Endothelial cell of umbilical vein (primary cell): ENCODE measurements around the gene CNGB1. TPM values are rescaled to one million over a fixed set of nuclear protein-coding genes. Genes with fewer than 3 reads are reported as not detected.

Source experiments
- BruUV-seq: library from RNA; stranded (reverse); fragments of 400-500 nt; replicated peaks from 2 replicates; lab custom pipeline; 2021; lab: Mats Ljungman, UMichigan
- CTCF ChIA-PET: fragments of 300-600, 350-600 bp; sonication (Branson Sonifier 250); formaldehyde crosslinking; loops from one replicate; lab custom pipeline; 2021; ENCODE audit warnings: antibody characterized with exemption, inconsistent platforms; lab: Charles Lee
- POLR2A ChIA-PET: fragments of 300-600, 350-600 bp; sonication (Branson Sonifier 250); formaldehyde crosslinking; loops from one replicate; lab custom pipeline; 2021; ENCODE audit warnings: antibody characterized with exemption, inconsistent platforms; lab: Charles Lee
- DNase-seq: peaks from one replicate; pipeline ENCODE4 v3.0.0-alpha.2; 2011; ENCODE audit warnings: low read depth, low spot score
- FAIRE-seq: peaks from 2 replicates; lab custom pipeline; 2011; peaks lifted over from hg19 to GRCh38; lab: Jason Lieb, UNC
- H2AFZ ChIP-seq: 2 replicates; pipeline ENCODE4 v1.6.0; 2012; ENCODE audit warnings: low read depth, low read length, control low read depth, inconsistent platforms
- H3K27ac ChIP-seq: 2 replicates; pipeline ENCODE4 v1.5.1; 2011; ENCODE audit warnings: low read depth, mild to moderate bottlenecking, control low read depth, low read length, moderate library complexity; ENCODE audit not compliant: insufficient read depth
- H3K27me3 ChIP-seq, 2 experiments: 2 replicates each; pipeline versions ENCODE4 v1.6.0 to v1.6.1; 2011; ENCODE audit warnings: low read length in 2 of 2, mixed read lengths in 1 of 2; ENCODE audit not compliant: control insufficient read depth in 2 of 2, insufficient read depth in 2 of 2
- H3K36me3 ChIP-seq, 2 experiments: 2 replicates in 1 of 2; 3 replicates in 1 of 2; pipeline ENCODE4 v1.5.1; 2011; ENCODE audit warnings: low read length in 2 of 2, mild to moderate bottlenecking in 1 of 2, moderate library complexity in 1 of 2; ENCODE audit not compliant: control insufficient read depth in 2 of 2, insufficient read depth in 2 of 2; ENCODE audit errors: extremely low read depth in 1 of 2
- H3K4me1 ChIP-seq: 3 replicates; pipeline ENCODE4 v1.5.1; 2011; ENCODE audit warnings: mild to moderate bottlenecking, low read length; ENCODE audit not compliant: control insufficient read depth, insufficient read depth; ENCODE audit errors: extremely low read depth
- H3K4me2 ChIP-seq: 2 replicates; pipeline ENCODE4 v1.6.1; 2011; ENCODE audit warnings: low read length, control low read depth, mixed read lengths; ENCODE audit not compliant: insufficient read depth
- H3K4me3 ChIP-seq, 3 experiments: fragments of 200-600 bp in 1 of 3; sonication (generic), shearing (Covaris generic) in 1 of 3; replicated peaks in 1 of 3; 2 replicates each; pipeline ENCODE4 v1.5.1; 2011 to 2016; ENCODE audit warnings: control low read depth in 3 of 3, low read length in 3 of 3, mild to moderate bottlenecking in 2 of 3, inconsistent platforms in 1 of 3, low read depth in 1 of 3, moderate library complexity in 1 of 3; ENCODE audit not compliant: insufficient read depth in 1 of 3
- H3K79me2 ChIP-seq: 2 replicates; pipeline ENCODE4 v1.6.0; 2012; ENCODE audit warnings: low read length, inconsistent platforms; ENCODE audit not compliant: control insufficient read depth, insufficient read depth
- H3K9ac ChIP-seq: replicated peaks from 2 replicates; pipeline ENCODE3; 2011; ENCODE audit warnings: low read length, control low read depth; ENCODE audit not compliant: insufficient read depth; ENCODE audit errors: extremely low read depth
- H3K9me1 ChIP-seq: replicated peaks from 3 replicates; pipeline ENCODE4 v1.6.0; 2011; ENCODE audit warnings: mild to moderate bottlenecking, low read length; ENCODE audit not compliant: control insufficient read depth, insufficient read depth; ENCODE audit errors: extremely low read depth
- H3K9me3 ChIP-seq: replicated peaks from 2 replicates; pipeline ENCODE4 v1.5.1; 2012; ENCODE audit warnings: low read length, inconsistent platforms; ENCODE audit not compliant: control insufficient read depth, insufficient read depth
- H4K20me1 ChIP-seq: replicated peaks from 2 replicates; pipeline ENCODE3; 2011; ENCODE audit warnings: mild to moderate bottlenecking, low read length; ENCODE audit not compliant: control insufficient read depth, insufficient read depth; ENCODE audit errors: extremely low read depth
- EZH2 ChIP-seq: IDR thresholded peaks from 2 replicates; pipeline ENCODE4 v1.6.1; 2012; ENCODE audit warnings: borderline replicate concordance, low read depth, mild to moderate bottlenecking, moderate library complexity, low read length, inconsistent platforms; ENCODE audit not compliant: severe bottlenecking
- FOS ChIP-seq: IDR thresholded peaks from 2 replicates; pipeline ENCODE4 v1.6.1; 2011; ENCODE audit warnings: mild to moderate bottlenecking, low read length, moderate library complexity, borderline replicate concordance; ENCODE audit not compliant: insufficient read depth
- GATA2 ChIP-seq: IDR thresholded peaks from 2 replicates; pipeline ENCODE4 v1.7.0; 2011; ENCODE audit warnings: low read depth, mild to moderate bottlenecking, moderate library complexity, mixed read lengths, low read length; ENCODE audit not compliant: insufficient read length, insufficient read depth
- JUN ChIP-seq: IDR thresholded peaks from 2 replicates; pipeline ENCODE4 v1.6.1; 2011; ENCODE audit warnings: borderline replicate concordance, low read depth; ENCODE audit not compliant: insufficient read length, insufficient read depth
- MYC ChIP-seq: IDR thresholded peaks from one replicate; pipeline ENCODE4 v1.6.1; 2011; ENCODE audit warnings: mild to moderate bottlenecking, low read depth, low read length
- POLR2A ChIP-seq: IDR thresholded peaks from 2 replicates; pipeline ENCODE4 v1.6.1; 2012; ENCODE audit warnings: low read depth, mild to moderate bottlenecking, control low read depth, low read length
- POLR2AphosphoS5 ChIP-seq: IDR thresholded peaks from 2 replicates; pipeline ENCODE4 v1.6.1; 2012; ENCODE audit warnings: low read depth, mild to moderate bottlenecking, control low read depth, low read length, moderate library complexity; ENCODE audit not compliant: insufficient read depth
- dilution Hi-C: fragments of 300-500 bp; cut with MboI; formaldehyde crosslinking; loops from one replicate; pipeline ENCODE4 v1.15.0; 2019; ENCODE audit warnings: low sequenced_read_pairs; ENCODE audit not compliant: extremely low pct_ligation_motif_present
- intact Hi-C: fragments of 100-400 bp; cut with micrococcal nuclease; formaldehyde crosslinking; loops from one replicate; pipeline ENCODE4 v1.10.0; 2022
- polyA plus RNA-seq, 4 experiments: library from polyadenylated mRNA; depleted of rRNA in 3 of 4; stranded (reverse) in 3 of 4; unstranded in 1 of 4; fragments of >200 nt; gene quantifications; 2 replicates each; pipeline versions ENCODE4 v1.2.1 to v1.2.3, GENCODE V29; 2011 to 2012; ENCODE audit warnings: missing spikeins in 1 of 4
- total RNA-seq: library from RNA; stranded (reverse); gene quantifications from 2 replicates; pipeline ENCODE4 v1.2.3, GENCODE V29; 2021
- TF ChIP-seq, protein P1 (sequence below), 2 donors: IDR thresholded peaks; 1 replicate in 1 of 2; 2 replicates in 1 of 2; pipeline ENCODE4 v1.5.1; 2011; ENCODE audit warnings: low read length in 2 of 2, mild to moderate bottlenecking in 2 of 2, moderate library complexity in 2 of 2, control low read depth in 1 of 2, inconsistent platforms in 1 of 2, low read depth in 1 of 2; ENCODE audit not compliant: insufficient read depth in 1 of 2; ENCODE audit errors: extremely low read depth in 1 of 2
- TF ChIP-seq, protein P2 (sequence below): IDR thresholded peaks from 2 replicates; pipeline ENCODE4 v1.6.1; 2011; ENCODE audit not compliant: insufficient read depth, insufficient read length

The CNGB1 gene
- total and polyA plus RNA-seq, 2 donors (not counting 3 experiments of a cell fraction or from before 2014, with no cell fraction given): not detected

DNA sequence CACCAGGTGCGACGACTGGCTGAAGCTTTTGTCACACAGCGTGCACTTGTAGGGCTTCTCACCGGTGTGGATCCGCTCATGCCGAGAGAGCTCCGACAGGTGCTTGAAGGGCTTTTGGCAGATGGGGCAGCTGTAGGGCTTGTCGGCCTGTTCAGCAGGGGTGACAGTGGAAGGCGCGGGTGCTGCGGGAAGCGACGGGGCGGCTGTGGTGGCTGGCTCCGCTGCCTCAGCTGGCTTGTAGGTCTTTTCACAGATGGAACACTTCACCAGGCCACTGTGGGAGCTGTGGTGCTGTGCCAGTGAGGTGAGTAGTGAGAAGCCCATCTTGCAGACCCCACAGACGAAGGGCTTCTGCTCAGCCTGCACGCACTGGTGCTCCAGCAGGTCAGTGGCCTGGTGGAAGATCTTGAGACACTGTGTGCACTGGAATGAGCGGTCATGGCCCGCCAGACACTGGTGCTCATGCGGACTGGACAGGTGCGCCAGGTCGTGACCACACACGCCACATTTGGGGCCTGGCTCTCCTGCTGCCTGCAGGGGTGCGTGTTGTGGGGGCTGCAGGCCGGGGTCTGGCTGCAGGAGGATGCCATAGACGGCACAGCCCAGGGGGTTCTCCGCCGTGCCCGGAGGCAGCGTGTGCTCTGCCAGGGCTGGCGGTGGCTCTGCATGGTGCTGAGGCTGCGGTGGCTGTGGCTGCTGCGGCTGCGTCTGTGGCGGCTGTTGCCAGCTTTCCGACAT, 26.8 kb upstream of the CNGB1 start:
- ChIA-PET CTCF (interaction anchor here (1.3 to 1.9 kb wide), 3 partner anchors 10 to 202 kb away, joined by 3 to 8 read pairs (median 3); no protein-coding TSS in a partner anchor), POLR2A (no interaction called here)
- FAIRE-seq: no peak
- Histone ChIP-seq H3K4me1 (peaks cover 23% of the 10 kb centered on the region), H3K27ac (no peak overlapping the region), H3K9me1 (no peaks in the 10 kb centered on the region), H3K9ac (no peak overlapping the region), H3K27me3 (no peaks in the 10 kb centered on the region), H4K20me1 (no peaks in the 10 kb centered on the region), H2AFZ (no peak overlapping the region), H3K36me3 (peaks cover 2 to 16% of the 10 kb centered on the region in 2 experiments), H3K4me3 (no peak overlapping the region), H3K79me2 (peaks cover 4% of the 10 kb centered on the region), H3K9me3 (no peaks in the 10 kb centered on the region), H3K4me2 (no peak overlapping the region)
- DNase-seq: no peak
- dilution Hi-C loops: no loop called here
- TF ChIP-seq MYC: no peak
- TF ChIP-seq, protein P1, sequence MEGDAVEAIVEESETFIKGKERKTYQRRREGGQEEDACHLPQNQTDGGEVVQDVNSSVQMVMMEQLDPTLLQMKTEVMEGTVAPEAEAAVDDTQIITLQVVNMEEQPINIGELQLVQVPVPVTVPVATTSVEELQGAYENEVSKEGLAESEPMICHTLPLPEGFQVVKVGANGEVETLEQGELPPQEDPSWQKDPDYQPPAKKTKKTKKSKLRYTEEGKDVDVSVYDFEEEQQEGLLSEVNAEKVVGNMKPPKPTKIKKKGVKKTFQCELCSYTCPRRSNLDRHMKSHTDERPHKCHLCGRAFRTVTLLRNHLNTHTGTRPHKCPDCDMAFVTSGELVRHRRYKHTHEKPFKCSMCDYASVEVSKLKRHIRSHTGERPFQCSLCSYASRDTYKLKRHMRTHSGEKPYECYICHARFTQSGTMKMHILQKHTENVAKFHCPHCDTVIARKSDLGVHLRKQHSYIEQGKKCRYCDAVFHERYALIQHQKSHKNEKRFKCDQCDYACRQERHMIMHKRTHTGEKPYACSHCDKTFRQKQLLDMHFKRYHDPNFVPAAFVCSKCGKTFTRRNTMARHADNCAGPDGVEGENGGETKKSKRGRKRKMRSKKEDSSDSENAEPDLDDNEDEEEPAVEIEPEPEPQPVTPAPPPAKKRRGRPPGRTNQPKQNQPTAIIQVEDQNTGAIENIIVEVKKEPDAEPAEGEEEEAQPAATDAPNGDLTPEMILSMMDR (IDR thresholded peaks at IDR 0.05; ENCODE audit: extremely low read depth in 1 of 2, insufficient read depth in 1 of 2, low read depth in 1 of 2, low read length in 2 of 2): no peak
- TF ChIP-seq, protein P2, sequence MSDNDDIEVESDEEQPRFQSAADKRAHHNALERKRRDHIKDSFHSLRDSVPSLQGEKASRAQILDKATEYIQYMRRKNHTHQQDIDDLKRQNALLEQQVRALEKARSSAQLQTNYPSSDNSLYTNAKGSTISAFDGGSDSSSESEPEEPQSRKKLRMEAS: no peak
- no peak for TF ChIP-seq POLR2A
- no peak for TF ChIP-seq JUN
- TF ChIP-seq EZH2: no peak
- no peak for TF ChIP-seq GATA2
- no peak for TF ChIP-seq FOS
- no peak for TF ChIP-seq POLR2AphosphoS5
- BruUV-seq: no TSS peak
- intact Hi-C loops: no loop called here
